Common myeloid progenitor, CD34-positive (primary cell): ENCODE data around the gene PPM1N.

Source experiments
- CTCF ChIA-PET: fragments of 350-600 bp; sonication (Branson Sonifier 250); formaldehyde crosslinking; loops from one replicate; lab custom pipeline; 2021; ENCODE audit warnings: antibody characterized with exemption; lab: Charles Lee
- POLR2A ChIA-PET: fragments of 350-600 bp; sonication (Branson Sonifier 250); formaldehyde crosslinking; loops from one replicate; lab custom pipeline; 2021; ENCODE audit warnings: antibody characterized with exemption; lab: Charles Lee
- DNase-seq, 3 donors: peaks; one replicate each; pipeline versions ENCODE4 v3.0.0 to v3.0.0-alpha.2; 2013
- H3K27ac ChIP-seq, 2 experiments: 1 replicate in 1 of 2; 2 replicates in 1 of 2; pipeline ENCODE4 v1.7.0; 2013; ENCODE audit warnings: inconsistent platforms in 2 of 2, low read length in 2 of 2, mild to moderate bottlenecking in 2 of 2, low read depth in 1 of 2, moderate library complexity in 1 of 2; ENCODE audit not compliant: severe bottlenecking in 2 of 2, insufficient read depth in 1 of 2, poor library complexity in 1 of 2
- H3K27me3 ChIP-seq, 5 experiments: replicated peaks in 2 of 5; 1 replicate in 3 of 5; 2 replicates in 2 of 5; pipeline versions ENCODE4 v1.6.1 to v1.7.0; 2013; ENCODE audit warnings: low read length in 4 of 5, mild to moderate bottlenecking in 2 of 5, moderate library complexity in 2 of 5, inconsistent platforms in 1 of 5; ENCODE audit not compliant: insufficient read depth in 5 of 5, control insufficient read depth in 4 of 5
- H3K36me3 ChIP-seq, 4 experiments: 1 replicate in 2 of 4; 2 replicates in 2 of 4; pipeline versions ENCODE4 v1.6.1 to v1.7.0; 2013; ENCODE audit warnings: low read length in 3 of 4, control low read depth in 1 of 4, mild to moderate bottlenecking in 1 of 4; ENCODE audit not compliant: control insufficient read depth in 4 of 4, insufficient read depth in 4 of 4
- H3K4me1 ChIP-seq, 4 experiments: 1 replicate in 3 of 4; 2 replicates in 1 of 4; pipeline versions ENCODE4 v1.6.1 to v1.7.1; 2013; ENCODE audit warnings: low read length in 3 of 4, mild to moderate bottlenecking in 3 of 4, control low read depth in 1 of 4, inconsistent platforms in 1 of 4, moderate library complexity in 1 of 4; ENCODE audit not compliant: control insufficient read depth in 4 of 4, insufficient read depth in 4 of 4; ENCODE audit errors: control extremely low read depth in 1 of 4
- H3K4me3 ChIP-seq, 7 experiments: 1 replicate in 4 of 7; 2 replicates in 3 of 7; pipeline versions ENCODE4 v1.5.1 to v1.7.0; 2013; ENCODE audit warnings: mild to moderate bottlenecking in 7 of 7, low read length in 6 of 7, moderate library complexity in 6 of 7, inconsistent platforms in 2 of 7, low read depth in 2 of 7, control low read depth in 1 of 7; ENCODE audit not compliant: insufficient read depth in 4 of 7, control insufficient read depth in 1 of 7; ENCODE audit errors: extremely low read depth in 1 of 7
- H3K9me3 ChIP-seq, 5 experiments: 1 replicate in 4 of 5; 2 replicates in 1 of 5; pipeline versions ENCODE4 v1.6.1 to v1.7.1; 2013; ENCODE audit warnings: low read length in 4 of 5, mild to moderate bottlenecking in 2 of 5, inconsistent platforms in 1 of 5, low read depth in 1 of 5, moderate library complexity in 1 of 5; ENCODE audit not compliant: control insufficient read depth in 4 of 5, insufficient read depth in 2 of 5; ENCODE audit errors: control extremely low read depth in 1 of 5
- WGBS: methylation state at CpG from one replicate; pipeline ENCODE4 v1.1.5; 2013; ENCODE audit not compliant: insufficient coverage; 5-methylcytosine and 5-hydroxymethylcytosine counted together

The PPM1N gene

DNA sequence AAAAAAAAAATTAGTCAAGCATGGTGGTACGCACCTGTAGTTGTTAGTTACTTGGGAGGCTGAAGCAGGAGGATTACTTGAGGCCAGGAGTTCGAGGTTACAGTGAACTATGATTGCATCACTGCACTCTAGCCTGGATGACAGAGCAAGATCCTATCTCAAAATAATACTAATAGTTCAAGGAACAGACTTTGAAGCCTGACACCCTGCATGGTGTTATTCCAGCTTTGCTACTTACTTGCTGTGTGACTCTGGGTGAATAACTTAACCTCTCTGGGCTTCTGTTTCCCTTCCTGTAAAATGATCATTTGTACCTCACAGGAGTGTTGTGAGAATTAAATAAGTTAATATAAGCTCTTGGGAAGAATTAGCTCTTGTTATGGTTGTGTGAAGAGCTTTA is 34.0 kb upstream of the PPM1N start:
- ChIA-PET POLR2A (interaction anchor here (2.9 kb wide), 1 partner anchor 8 kb away, joined by 14 read pairs; no protein-coding TSS in a partner anchor), CTCF (interaction anchor here (1.0 to 9.3 kb wide), 4 partner anchors 8 to 25 kb away, joined by 3 to 75 read pairs (median 30); no protein-coding TSS in a partner anchor)
- Histone ChIP-seq H3K4me1 (peaks cover 0 to 22% (median 9%) of the 10 kb centered on the region in 4 experiments), H3K4me3 (no peak overlapping the region), H3K36me3 (peaks cover 0 to 7% (median 0%) of the 10 kb centered on the region in 4 experiments), H3K27ac (no peak overlapping the region), H3K27me3 (peaks cover 0 to 13% (median 0%) of the 10 kb centered on the region in 5 experiments), H3K9me3 (no peaks in the 10 kb centered on the region)
- no peak for DNase-seq
- no CpG with 5 or more reads among the region's 2 CpGs for WGBS

- CTCF ChIA-PET: interaction anchor here (1.0 to 9.3 kb wide), 4 partner anchors 8 to 25 kb away, joined by 3 to 75 read pairs (median 30); no protein-coding TSS in a partner anchor
Measured at GRCh38 chr19:45464852-45465441, 33.3 kb upstream of the PPM1N start.

DNA sequence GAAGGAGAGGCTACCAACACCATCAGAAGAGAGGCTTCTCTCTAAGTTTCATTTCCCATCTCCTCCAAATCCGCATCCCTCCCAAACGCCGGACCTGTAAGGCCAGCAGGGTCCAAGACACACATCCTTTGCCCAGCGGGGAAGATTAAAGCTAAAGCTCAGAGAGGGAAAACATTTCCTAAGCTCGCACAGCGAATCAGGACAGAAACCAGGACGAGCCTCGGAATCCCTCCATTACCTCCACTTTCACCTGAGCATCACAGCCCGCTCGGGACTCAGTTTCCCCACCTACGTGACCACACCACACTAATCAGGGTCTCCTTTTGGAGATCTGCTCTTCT is 31.2 kb upstream of the PPM1N start:
- Histone ChIP-seq H3K9me3 (no peaks in the 10 kb centered on the region), H3K27ac (peak overlapping the region; percentile 88 to 97), H3K36me3 (peaks cover 0 to 36% (median 7%) of the 10 kb centered on the region in 4 experiments), H3K27me3 (peaks cover 0 to 35% (median 9%) of the 10 kb centered on the region in 5 experiments), H3K4me1 (peaks cover 0 to 33% (median 27%) of the 10 kb centered on the region in 4 experiments), H3K4me3 (peak overlapping the region; percentile 46 to 100 (median 97))
- ChIA-PET POLR2A (interaction anchor here (1.0 to 4.7 kb wide), 9 partner anchors 10 to 39 kb away, joined by 4 to 54 read pairs (median 12); no protein-coding TSS in a partner anchor), CTCF (interaction anchor here (1.0 to 9.3 kb wide), 9 partner anchors 9 to 175 kb away, joined by 3 to 75 read pairs (median 14); no protein-coding TSS in a partner anchor)
- no peak for DNase-seq
- 2% methylated on average over 8 of the region's 11 CpGs for WGBS

More at GRCh38 chr19:45464852-45465441, 33.3 kb upstream of the PPM1N start:
- POLR2A ChIA-PET: interaction anchor here (2.9 kb wide), 1 partner anchor 9 kb away, joined by 14 read pairs; no protein-coding TSS in a partner anchor
- peaks cover 0 to 15% (median 0%) of the 10 kb centered on the region in 5 experiments for H3K27me3 ChIP-seq
- WGBS: 66% methylated on average over 6 of the region's 8 CpGs
- no peaks in the 10 kb centered on the region for H3K9me3 ChIP-seq
- H3K27ac ChIP-seq: no peak overlapping the region
- no peak overlapping the region for H3K4me3 ChIP-seq
- peaks cover 0 to 14% (median 0%) of the 10 kb centered on the region in 4 experiments for H3K36me3 ChIP-seq
- DNase-seq: no peak
- H3K4me1 ChIP-seq: peaks cover 0 to 29% (median 14%) of the 10 kb centered on the region in 4 experiments

DNA sequence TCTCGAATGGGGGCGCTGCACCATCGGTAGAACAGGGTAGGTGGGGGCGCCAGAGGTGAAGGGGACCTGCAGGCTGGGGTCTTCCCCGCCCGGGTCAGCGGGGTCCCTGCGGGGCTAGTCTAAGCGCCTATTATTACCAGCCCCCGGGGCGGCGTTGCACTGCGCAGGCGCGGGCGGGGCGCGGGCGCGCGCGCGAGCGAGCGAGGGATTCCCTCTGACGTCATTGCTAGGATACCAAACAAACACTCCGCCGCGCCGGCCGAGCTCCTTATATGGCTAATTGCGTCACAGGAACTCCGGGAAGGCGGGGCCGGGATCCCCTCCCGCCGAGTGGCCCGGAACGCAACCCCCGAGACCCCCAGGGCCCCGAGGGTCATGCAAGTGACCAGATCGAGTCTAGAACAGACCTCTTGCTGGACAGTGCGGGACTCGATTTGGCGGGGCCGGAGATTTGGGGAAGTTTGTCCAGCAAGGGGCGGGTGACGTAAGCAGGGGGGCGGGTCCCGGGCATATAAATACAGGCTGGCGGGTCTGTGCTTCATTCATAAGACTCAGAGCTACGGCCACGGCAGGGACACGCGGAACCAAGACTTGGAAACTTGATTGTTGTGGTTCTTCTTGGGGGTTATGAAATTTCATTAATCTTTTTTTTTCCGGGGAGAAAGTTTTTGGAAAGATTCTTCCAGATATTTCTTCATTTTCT is 30.6 kb upstream of the PPM1N start, which contains the start of gene FOSB:
TSS of gene FOSB (plus strand) at position 541 of the 703 bp plus-strand sequence. CDS start 591 bp downstream, outside the sequence.
- H3K36me3 ChIP-seq: peaks cover 0 to 41% (median 9%) of the 10 kb centered on the region in 4 experiments
- no peaks in the 10 kb centered on the region for H3K9me3 ChIP-seq
- peak; percentile 94 to 97 (median 96) for DNase-seq
- WGBS: 0% methylated on average over 31 of the region's 56 CpGs
- ChIA-PET POLR2A (interaction anchor here (0.5 to 4.7 kb wide), 14 partner anchors 11 to 1263 kb away, joined by 3 to 54 read pairs (median 8); no protein-coding TSS in a partner anchor), CTCF (interaction anchor here (1.0 to 9.3 kb wide), 8 partner anchors 9 to 175 kb away, joined by 3 to 75 read pairs (median 14); no protein-coding TSS in a partner anchor)
- H3K27me3 ChIP-seq: peaks cover 0 to 40% (median 14%) of the 10 kb centered on the region in 5 experiments
- H3K27ac ChIP-seq: peak within 1 kb of the TSS; percentile 88 to 97
- peaks cover 0 to 33% (median 30%) of the 10 kb centered on the region in 4 experiments for H3K4me1 ChIP-seq
- H3K4me3 ChIP-seq: peak within 1 kb of the TSS; percentile 72 to 100 (median 97)

DNA sequence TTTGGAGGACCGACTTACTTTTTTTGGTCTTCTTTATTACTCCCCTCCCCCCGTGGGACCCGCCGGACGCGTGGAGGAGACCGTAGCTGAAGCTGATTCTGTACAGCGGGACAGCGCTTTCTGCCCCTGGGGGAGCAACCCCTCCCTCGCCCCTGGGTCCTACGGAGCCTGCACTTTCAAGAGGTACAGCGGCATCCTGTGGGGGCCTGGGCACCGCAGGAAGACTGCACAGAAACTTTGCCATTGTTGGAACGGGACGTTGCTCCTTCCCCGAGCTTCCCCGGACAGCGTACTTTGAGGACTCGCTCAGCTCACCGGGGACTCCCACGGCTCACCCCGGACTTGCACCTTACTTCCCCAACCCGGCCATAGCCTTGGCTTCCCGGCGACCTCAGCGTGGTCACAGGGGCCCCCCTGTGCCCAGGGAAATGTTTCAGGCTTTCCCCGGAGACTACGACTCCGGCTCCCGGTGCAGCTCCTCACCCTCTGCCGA is 30.0 kb upstream of the PPM1N start:
- no peaks in the 10 kb centered on the region for H3K9me3 ChIP-seq
- ChIA-PET CTCF (interaction anchor here (1.0 to 9.3 kb wide), 9 partner anchors 10 to 174 kb away, joined by 3 to 75 read pairs (median 14); no protein-coding TSS in a partner anchor), POLR2A (interaction anchor here (0.5 to 4.7 kb wide), 16 partner anchors 10 to 1262 kb away, joined by 3 to 54 read pairs (median 6); no protein-coding TSS in a partner anchor)
- WGBS: under 1% methylated on average over 29 of the region's 31 CpGs
- H3K4me1 ChIP-seq: peaks cover 0 to 34% (median 33%) of the 10 kb centered on the region in 4 experiments
- H3K27me3 ChIP-seq: peaks cover 0 to 45% (median 16%) of the 10 kb centered on the region in 5 experiments
- peak overlapping the region; percentile 88 to 97 for H3K27ac ChIP-seq
- DNase-seq: no peak
- H3K4me3 ChIP-seq: peak overlapping the region; percentile 72 to 100 (median 97)
- peaks cover 0 to 45% (median 12%) of the 10 kb centered on the region in 4 experiments for H3K36me3 ChIP-seq

DNA sequence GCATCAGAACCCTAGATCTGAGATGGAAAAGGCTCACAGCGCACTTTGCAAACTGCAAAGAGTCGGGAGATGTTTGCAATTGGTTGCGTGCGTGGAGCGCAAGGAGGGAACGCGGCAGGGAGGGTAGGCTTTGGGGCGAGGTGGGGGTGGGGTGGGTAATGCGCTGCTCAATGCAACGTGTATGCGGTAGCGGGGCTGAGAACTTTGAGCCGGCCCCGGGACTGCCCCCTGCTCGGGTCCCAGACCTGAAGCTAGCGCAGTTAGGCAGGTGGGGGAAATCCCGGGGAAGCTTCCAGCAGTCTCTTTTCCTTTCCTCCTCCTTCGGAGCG is 29.5 kb upstream of the PPM1N start:
- H3K9me3 ChIP-seq: no peaks in the 10 kb centered on the region
- POLR2A ChIA-PET: interaction anchor here (1.0 to 4.7 kb wide), 8 partner anchors 10 to 208 kb away, joined by 3 to 54 read pairs (median 6); no protein-coding TSS in a partner anchor
- peaks cover 0 to 45% (median 12%) of the 10 kb centered on the region in 4 experiments for H3K36me3 ChIP-seq
- 0% methylated on average over 15 of the region's 19 CpGs for WGBS
- CTCF ChIA-PET: interaction anchor here (1.7 to 9.3 kb wide), 4 partner anchors 10 to 29 kb away, joined by 7 to 75 read pairs (median 47); no protein-coding TSS in a partner anchor
- H3K4me3 ChIP-seq: peak overlapping the region; percentile 72 to 100 (median 97)
- peak overlapping the region; percentile 88 to 97 for H3K27ac ChIP-seq
- peak in 1 of 3 donors; percentile 56 for DNase-seq
- peaks cover 0 to 34% (median 33%) of the 10 kb centered on the region in 4 experiments for H3K4me1 ChIP-seq
- peaks cover 0 to 50% (median 18%) of the 10 kb centered on the region in 5 experiments for H3K27me3 ChIP-seq
